B cell (primary cell): ENCODE data around the gene PAFAH1B2. TPM values are rescaled to one million over a fixed set of nuclear protein-coding genes. Genes with fewer than 3 reads are reported as not detected.

Experiments
- ATAC-seq: fragments of 200-7000 bp; cut with Tn5 transposase; one replicate; pipeline ENCODE4 v1.10.0; 2021; ENCODE audit warnings: low read depth, mild to moderate bottlenecking, moderate number of reproducible peaks, moderate library complexity
- CTCF ChIA-PET: fragments of 350-600 bp; sonication (Branson Sonifier 250); formaldehyde crosslinking; loops from one replicate; lab custom pipeline; 2021; ENCODE audit warnings: antibody characterized with exemption, inconsistent platforms; lab: Charles Lee
- POLR2A ChIA-PET: fragments of 350-600 bp; sonication (Branson Sonifier 250); formaldehyde crosslinking; loops from one replicate; lab custom pipeline; 2021; ENCODE audit warnings: antibody characterized with exemption; lab: Charles Lee
- DNase-seq: peaks from one replicate; pipeline ENCODE4 v3.0.0; 2013
- H2AFZ ChIP-seq: 2 replicates; pipeline ENCODE4 v1.6.1; 2012; ENCODE audit warnings: mild to moderate bottlenecking, low read depth, low read length; ENCODE audit not compliant: insufficient read depth, poor library complexity, severe bottlenecking
- H3K27ac ChIP-seq, 2 donors: 1 replicate in 1 of 2; 2 replicates in 1 of 2; pipeline ENCODE4 v1.5.1; 2012 to 2013; ENCODE audit warnings: low read length in 2 of 2, mild to moderate bottlenecking in 2 of 2, moderate library complexity in 1 of 2
- H3K27me3 ChIP-seq, 4 experiments: fragments of 200-600 bp in 1 of 4; sonication (generic) in 1 of 4; replicated peaks in 1 of 4; 1 replicate in 2 of 4; 2 replicates in 2 of 4; pipeline versions ENCODE4 v1.6.1 to v1.7.0; 2013 to 2016; ENCODE audit warnings: low read length in 3 of 4, mild to moderate bottlenecking in 2 of 4, mixed read lengths in 1 of 4, moderate library complexity in 1 of 4; ENCODE audit not compliant: insufficient read depth in 4 of 4, control insufficient read depth in 3 of 4; ENCODE audit errors: control extremely low read depth in 1 of 4
- H3K36me3 ChIP-seq, 2 experiments: replicated peaks in 1 of 2; 1 replicate in 1 of 2; 2 replicates in 1 of 2; pipeline versions ENCODE4 v1.6.1 to v1.7.1; 2013; ENCODE audit warnings: low read length in 1 of 2; ENCODE audit not compliant: insufficient read depth in 2 of 2, control insufficient read depth in 1 of 2; ENCODE audit errors: control extremely low read depth in 1 of 2, extremely low read depth in 1 of 2
- H3K4me1 ChIP-seq, 2 donors: fragments of 200-600 bp in 1 of 2; sonication (generic) in 1 of 2; 1 replicate in 1 of 2; 2 replicates in 1 of 2; pipeline versions ENCODE4 v1.5.1 to v1.6.1; 2013 to 2017; ENCODE audit warnings: low read length in 2 of 2; ENCODE audit not compliant: control insufficient read depth in 2 of 2, insufficient read depth in 2 of 2
- H3K4me2 ChIP-seq: replicated peaks from 2 replicates; pipeline ENCODE3; 2012; ENCODE audit warnings: mild to moderate bottlenecking, low read depth, low read length; ENCODE audit not compliant: poor library complexity, severe bottlenecking
- H3K4me3 ChIP-seq, 5 experiments: fragments of 200-600 bp in 1 of 5; sonication (generic) in 1 of 5; 1 replicate in 3 of 5; 2 replicates in 2 of 5; pipeline versions ENCODE4 v1.5.1 to v1.7.0; 2011 to 2016; ENCODE audit warnings: low read length in 4 of 5, mild to moderate bottlenecking in 4 of 5, low read depth in 2 of 5, control low read depth in 1 of 5, moderate library complexity in 1 of 5; ENCODE audit not compliant: insufficient read depth in 1 of 5; ENCODE audit errors: control extremely low read depth in 1 of 5, extremely low read depth in 1 of 5
- H3K79me2 ChIP-seq: fragments of 200-600 bp; sonication (generic); one replicate; pipeline ENCODE4 v1.6.0; 2016; ENCODE audit warnings: low read length; ENCODE audit not compliant: control insufficient read depth, insufficient read depth
- H3K9ac ChIP-seq: fragments of 200-600 bp; sonication (generic); 2 replicates; pipeline ENCODE4 v1.6.1; 2017; ENCODE audit warnings: mild to moderate bottlenecking, low read length, moderate library complexity
- H3K9me3 ChIP-seq, 3 donors: one replicate each; pipeline versions ENCODE4 v1.6.1 to v1.7.1; 2013; ENCODE audit warnings: low read length in 2 of 3; ENCODE audit not compliant: control insufficient read depth in 2 of 3, insufficient read depth in 1 of 3; ENCODE audit errors: control extremely low read depth in 1 of 3
- H4K20me1 ChIP-seq: 2 replicates; pipeline ENCODE4 v1.6.0; 2012; ENCODE audit warnings: mild to moderate bottlenecking, low read length; ENCODE audit not compliant: insufficient read depth, control insufficient read depth, poor library complexity, severe bottlenecking
- H3K27ac Mint-ChIP-seq: one replicate; pipeline ENCODE4 v1.8.0; 2021; ENCODE audit warnings: mixed read lengths
- H3K27me3 Mint-ChIP-seq: one replicate; pipeline ENCODE4 v1.8.0; 2021; ENCODE audit warnings: mixed read lengths
- H3K4me1 Mint-ChIP-seq: one replicate; pipeline ENCODE4 v1.8.0; 2021; ENCODE audit warnings: mixed read lengths
- H3K4me3 Mint-ChIP-seq: one replicate; pipeline ENCODE4 v1.8.0; 2021; ENCODE audit warnings: mixed read lengths
- H3K9me3 Mint-ChIP-seq: one replicate; pipeline ENCODE4 v1.8.0; 2022; ENCODE audit warnings: mixed read lengths; ENCODE audit not compliant: insufficient read depth
- CTCF ChIP-seq: fragments of 200-600 bp; IDR thresholded peaks from one replicate; pipeline ENCODE4 v1.8.0; 2022; ENCODE audit warnings: antibody characterized with exemption, mild to moderate bottlenecking
- EZH2 ChIP-seq: IDR thresholded peaks from 2 replicates; pipeline ENCODE4 v1.6.1; 2012; ENCODE audit warnings: borderline replicate concordance, low read depth, mild to moderate bottlenecking, moderate library complexity, low read length; ENCODE audit not compliant: insufficient read depth, poor library complexity, severe bottlenecking
- WGBS: methylation state at CpG from one replicate; pipeline ENCODE4 v1.1.5; 2013; ENCODE audit warnings: missing lambda C conversion rate; ENCODE audit not compliant: insufficient coverage; 5-methylcytosine and 5-hydroxymethylcytosine counted together
- intact Hi-C: fragments of 100-400 bp; cut with micrococcal nuclease; formaldehyde crosslinking; loops from one replicate; pipeline ENCODE4 v1.10.0; 2022
- polyA plus RNA-seq: library from polyadenylated mRNA; depleted of rRNA; stranded (reverse); fragments of >200 nt; gene quantifications from 2 replicates; pipeline ENCODE4 v1.2.3, GENCODE V29; 2012
- total RNA-seq, 2 donors: library from RNA; stranded (reverse); fragments of 120-200 nt in 1 of 2; gene quantifications; 1 replicate in 1 of 2; 2 replicates in 1 of 2; pipeline versions ENCODE4 v1.2.3 to v1.2.4, GENCODE V29; 2013 to 2022

Gene PAFAH1B2
- total and polyA plus RNA-seq, 2 donors (not counting 1 experiment from before 2014, with no cell fraction given) = 10.7 to 103 TPM

DNA sequence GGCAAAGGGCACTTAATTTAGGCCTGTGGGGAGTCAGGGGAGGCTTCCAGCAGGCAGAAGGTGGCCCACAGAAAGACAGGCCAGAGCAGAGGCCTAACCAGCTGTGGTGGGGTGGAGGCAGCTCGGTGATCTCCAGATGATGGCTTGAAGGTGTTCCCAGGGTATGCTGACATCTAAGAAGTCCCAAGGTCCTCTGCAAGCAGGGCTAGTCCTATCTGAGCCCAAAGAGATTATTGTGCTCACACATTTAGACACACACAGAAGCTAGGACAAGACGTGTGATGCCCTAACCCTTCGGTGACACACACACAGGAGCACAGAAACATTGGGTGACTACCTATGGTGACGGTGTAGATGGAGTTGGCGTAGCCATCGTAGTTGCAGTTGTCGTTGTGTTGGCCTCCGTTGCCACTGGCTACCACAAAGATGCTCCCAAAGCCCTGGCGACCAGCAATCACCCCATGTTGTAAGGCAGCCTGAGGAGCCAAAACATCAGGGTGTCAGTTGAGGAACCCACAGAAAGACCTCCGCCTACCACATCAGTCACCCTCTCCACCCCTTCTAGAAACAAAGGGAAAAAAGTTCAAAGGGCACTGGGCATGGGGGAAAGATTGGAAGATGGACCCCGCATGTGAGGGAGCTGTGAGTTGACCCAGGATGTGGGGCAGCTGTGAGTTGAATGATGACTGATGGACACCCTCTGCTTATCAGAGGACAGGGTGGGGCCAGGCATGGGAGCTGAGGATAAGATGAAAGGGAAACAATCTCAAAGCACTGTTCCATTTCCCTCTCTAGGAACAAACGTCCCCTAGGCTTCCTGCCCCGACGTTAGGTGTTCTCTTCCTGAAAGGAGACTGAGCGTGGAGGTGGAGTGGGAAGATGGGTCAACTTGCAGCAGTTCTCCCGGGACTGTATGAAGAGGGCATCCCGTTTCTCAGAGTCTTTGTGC is 79.9 kb downstream of the PAFAH1B2 start:
- Histone ChIP-seq H3K27me3 (no peaks in the 10 kb centered on the region), H3K4me2 (no peak overlapping the region), H3K27ac (no peak overlapping the region), H3K4me3 (no peak overlapping the region), H3K4me1 (peaks cover 2 to 13% of the 10 kb centered on the region in 2 donors), H3K9ac (no peak overlapping the region), H3K36me3 (peaks cover 8 to 95% of the 10 kb centered on the region in 2 experiments), H3K79me2 (peaks cover 66% of the 10 kb centered on the region), H3K9me3 (no peaks in the 10 kb centered on the region), H2AFZ (no peak overlapping the region), H4K20me1 (peaks cover 22% of the 10 kb centered on the region)
- no peaks in the 10 kb centered on the region for H3K27me3 Mint-ChIP-seq
- TF ChIP-seq EZH2 = no peak
- TF ChIP-seq CTCF = no peak
- no peak for ATAC-seq
- H3K4me3 Mint-ChIP-seq = no peak overlapping the region
- peaks cover 15% of the 10 kb centered on the region for H3K4me1 Mint-ChIP-seq
- ChIA-PET POLR2A (no interaction called here), CTCF (interaction anchor here (1.4 to 19.9 kb wide), 5 partner anchors 19 to 433 kb away, joined by 4 to 309 read pairs (median 31); partner anchors contain the start of genes APOA5 and SIDT2)
- no peaks in the 10 kb centered on the region for H3K9me3 Mint-ChIP-seq
- 96% methylated on average over 15 of the region's 17 CpGs for WGBS
- no peak overlapping the region for H3K27ac Mint-ChIP-seq
- DNase-seq = no peak
- intact Hi-C loops = no loop called here
